HuH-7.5 (cell line): Measurements from ENCODE around the gene CCM2L.
A peak's percentile ranks its signal among the peaks of the same experiment; 100 is the strongest.
"Not testable (repeated sequence)": the region's sequence is repeated elsewhere in the genome, so short reads cannot be mapped to it uniquely, and the experiment has no call there.

ENCODE experiments used
- DNase-seq: peaks from one replicate; pipeline ENCODE4 v3.0.0; 2011; ENCODE audit warnings: low spot score

Gene CCM2L

DNA sequence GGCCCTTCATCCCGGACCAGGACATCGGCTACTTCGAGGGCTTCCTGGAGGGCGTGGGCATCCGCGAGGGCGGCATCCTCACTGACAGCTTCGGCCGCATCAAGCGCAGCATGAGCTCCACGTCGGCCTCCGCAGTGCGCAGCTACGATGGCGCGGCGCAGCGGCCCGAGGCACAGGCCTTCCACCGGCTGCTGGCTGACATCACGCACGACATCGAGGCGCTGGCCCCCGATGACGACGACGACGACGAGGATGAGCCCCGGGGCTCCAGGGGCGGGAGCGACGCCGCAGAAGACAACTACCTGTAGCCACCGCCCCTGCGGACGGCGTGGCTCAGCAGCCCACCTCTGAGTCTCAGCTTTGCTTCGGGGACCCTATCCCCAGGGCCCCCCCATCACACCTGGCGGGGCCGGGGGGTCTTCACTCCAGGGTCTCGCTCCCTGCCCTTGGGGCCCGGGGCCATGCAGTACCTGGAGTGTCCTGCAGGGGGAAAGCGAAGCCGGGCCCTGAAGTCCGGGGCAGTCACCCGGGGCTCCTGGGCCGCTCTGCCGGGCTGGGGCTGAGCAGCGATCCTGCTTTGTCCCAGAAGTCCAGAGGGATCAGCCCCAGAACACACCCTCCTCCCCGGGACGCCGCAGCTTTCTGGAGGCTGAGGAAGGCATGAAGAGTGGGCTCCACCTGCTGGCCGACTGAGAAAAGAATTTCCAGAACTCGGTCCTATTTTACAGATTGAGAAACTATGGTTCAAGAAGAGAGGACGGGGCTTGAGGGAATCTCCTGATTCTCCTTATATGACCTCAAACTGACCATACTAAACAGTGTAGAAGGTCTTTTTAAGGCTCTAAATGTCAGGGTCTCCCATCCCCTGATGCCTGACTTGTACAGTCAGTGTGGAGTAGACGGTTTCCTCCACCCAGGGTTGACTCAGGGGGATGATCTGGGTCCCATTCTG lies 21.0 kb downstream of the CCM2L start:
- DNase-seq, result peak; percentile 95

DNA sequence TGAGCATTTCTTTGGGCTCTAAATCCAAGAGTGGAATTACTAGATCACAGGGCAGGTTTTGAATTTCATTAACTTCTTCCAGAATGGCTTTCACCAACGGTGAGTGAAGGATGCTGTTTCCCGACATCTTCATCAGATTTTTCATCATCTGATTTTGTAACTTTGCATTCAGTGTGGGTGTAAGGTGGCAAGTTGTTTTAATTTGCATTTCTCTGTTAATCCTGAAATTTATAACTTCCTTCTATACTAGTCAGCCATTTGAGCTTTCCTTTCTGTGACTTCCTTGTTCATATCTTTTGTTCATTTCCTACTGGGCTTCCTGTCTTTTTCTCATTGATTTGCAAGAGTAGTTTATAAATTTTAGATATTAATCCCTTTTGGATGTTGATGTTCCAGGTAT lies 23.1 kb downstream of the CCM2L start:
- no peak for DNase-seq

DNA sequence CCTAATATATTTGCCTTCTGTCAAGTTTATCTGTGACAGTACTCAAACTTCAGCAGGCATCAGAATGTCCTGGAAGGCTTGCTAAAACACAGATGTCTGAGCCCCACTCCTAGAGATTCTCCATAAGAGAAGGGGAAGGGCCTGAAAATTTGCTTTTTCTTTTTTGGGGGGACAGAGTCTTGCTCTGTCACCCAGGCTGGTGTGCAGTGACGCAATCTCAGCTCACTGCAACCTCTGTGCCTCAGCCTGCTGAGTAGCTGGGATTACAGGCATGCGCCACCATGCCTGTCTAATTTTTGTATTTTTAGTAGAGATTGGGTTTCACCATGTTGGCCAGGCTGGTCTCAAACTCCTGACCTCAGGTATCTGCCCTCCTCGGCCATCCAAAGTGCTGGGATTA lies 23.5 kb downstream of the CCM2L start:
- DNase-seq, result not testable (repeated sequence)

DNA sequence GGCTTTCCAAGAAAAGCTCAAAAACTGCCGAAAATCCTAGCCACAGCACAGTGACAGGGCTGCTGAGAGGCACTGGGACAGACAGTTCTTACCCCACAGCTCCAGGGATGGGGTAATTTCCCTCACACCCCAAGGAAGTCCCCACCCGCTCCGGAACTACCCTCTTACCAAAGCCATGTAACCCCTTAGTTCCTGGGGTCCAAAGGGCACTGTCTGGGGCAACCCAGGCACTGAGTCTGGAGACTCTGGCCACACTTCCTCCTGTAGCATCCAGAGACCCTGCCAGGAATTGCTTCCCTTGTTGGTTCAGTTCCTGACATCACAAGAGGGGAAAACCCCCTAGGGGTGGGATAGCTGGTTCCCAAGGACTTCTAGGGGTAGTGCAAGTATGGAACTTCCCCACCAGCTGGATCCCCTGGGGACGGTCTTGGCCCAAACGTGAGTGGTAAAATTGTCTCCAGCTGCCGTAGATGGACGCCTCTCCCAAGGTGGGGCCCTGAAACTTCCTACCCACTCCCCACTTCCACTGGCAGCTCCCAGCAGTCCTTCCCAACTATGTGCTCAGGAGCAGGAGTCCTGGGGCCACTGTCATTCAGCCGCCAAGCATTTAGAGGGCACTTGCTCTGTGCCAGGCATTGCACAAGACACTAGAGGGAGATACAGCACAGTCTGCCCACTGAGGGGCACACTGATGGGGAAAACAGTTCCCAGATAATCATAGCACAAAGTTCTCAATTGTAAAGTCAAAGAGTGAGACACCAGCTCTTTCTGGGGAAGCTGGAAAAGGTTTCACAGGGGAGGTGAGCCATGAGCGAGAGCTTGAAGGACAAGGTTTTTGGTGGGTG lies 24.6 kb downstream of the CCM2L start:
- DNase-seq, result no peak

DNA sequence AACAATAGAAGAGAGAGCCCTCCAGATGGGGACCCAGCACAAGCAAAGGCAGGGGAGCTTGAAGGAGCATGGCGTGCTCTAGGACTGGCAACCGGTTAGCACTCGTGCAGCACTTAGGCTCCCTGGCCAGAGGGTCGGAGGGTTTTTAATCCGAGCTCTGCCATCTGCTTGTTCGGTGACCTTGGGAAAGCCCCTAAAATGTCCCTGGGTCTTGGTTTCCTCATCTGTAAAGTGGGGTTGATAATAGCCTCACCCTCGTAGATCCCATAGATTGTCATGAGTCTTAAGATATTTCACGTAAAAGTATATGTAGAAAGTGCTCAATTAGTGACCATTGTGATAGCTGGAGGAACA lies 25.2 kb downstream of the CCM2L start:
- DNase-seq, result no peak

DNA sequence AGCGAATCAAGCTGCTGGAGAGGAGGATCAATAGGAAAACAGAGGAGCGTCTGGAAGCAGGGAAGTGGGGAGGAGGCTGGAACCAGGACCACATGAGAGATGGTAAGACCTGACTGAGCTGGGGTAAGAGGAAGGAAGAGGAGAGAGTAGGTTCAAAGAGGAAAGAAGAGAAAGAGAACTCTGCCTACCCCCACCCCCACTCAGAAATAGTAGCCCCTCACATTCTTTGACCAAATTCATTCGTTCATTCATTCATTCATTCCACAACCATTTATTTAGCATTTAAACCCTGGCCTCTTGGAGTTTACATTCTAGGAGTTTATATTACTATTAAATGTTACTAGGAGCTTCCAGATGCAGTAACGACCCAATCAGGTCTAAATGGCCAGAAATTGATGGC lies 26.0 kb downstream of the CCM2L start:
- DNase-seq, result no peak

GRCh38 chr20:32036716-32037485 lies 26.7 kb downstream of the CCM2L start:
- no peak for DNase-seq

- no peak for DNase-seq
Observed at GRCh38 chr20:32037929-32038328, 27.7 kb downstream of the CCM2L start.

DNA sequence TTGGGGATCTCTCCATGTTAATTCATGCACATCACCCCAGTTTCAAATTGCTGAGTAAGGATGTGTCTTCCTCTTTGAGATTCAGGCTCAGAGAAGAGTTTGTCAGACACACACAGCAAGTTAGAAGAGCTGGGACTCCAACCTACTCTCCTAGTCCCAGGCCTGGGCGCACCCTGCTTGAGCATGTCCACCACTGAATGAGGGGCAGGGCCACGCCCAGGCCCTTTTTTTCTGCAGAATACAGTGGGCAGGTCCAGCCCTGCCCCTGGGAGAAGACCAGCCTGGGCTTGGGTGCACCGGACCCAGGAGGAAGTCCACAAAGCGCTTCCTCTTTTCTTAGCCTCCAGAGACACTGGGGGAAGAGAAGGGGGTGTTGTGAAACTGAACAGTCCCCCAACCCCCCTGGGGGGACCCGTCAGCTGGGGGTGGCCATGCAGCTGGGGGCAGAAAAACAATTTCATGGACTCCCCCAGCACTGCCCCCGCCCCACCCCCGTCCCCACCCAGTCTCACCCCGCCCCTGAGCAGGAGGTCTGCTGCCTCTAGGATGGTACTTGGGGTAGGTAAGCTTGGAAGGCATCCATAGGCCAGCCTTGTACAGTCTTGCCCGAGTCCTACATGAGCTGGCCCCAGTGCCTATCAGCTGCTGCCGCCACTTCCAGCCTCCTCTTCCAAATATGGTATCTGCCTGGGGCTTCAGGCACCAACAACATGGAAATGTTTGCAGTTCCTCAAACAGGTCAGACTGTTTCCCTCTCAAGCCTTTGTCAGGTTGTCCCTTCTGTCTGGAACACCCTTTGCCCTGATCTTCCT lies 30.1 kb downstream of the CCM2L start:
- no peak for DNase-seq

- no peak for DNase-seq
Observed at GRCh38 chr20:32045999-32046398, 35.8 kb downstream of the CCM2L start.

GRCh38 chr20:32050324-32050841 lies 40.1 kb downstream of the CCM2L start:
- DNase-seq, result no peak

GRCh38 chr20:32050851-32051556 lies 40.8 kb downstream of the CCM2L start:
- DNase-seq, result no peak

DNA sequence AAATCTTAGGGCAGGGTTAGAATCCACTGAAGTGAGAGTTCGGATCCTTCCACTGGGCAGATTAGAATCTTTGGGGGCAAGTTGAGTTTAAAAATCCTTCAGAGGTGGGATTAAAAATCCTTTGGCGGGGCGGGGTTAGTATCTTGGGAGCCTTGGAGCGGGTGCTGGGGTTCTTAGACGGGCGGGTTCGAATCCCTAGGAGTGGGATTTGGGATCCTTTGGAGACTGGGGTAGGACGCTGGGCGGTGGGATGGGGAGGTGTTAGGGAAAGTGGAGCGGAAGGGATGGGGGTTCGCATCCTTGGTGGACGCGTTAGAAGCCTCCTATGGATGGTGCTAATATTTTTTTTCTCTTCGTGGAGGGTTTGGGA lies 41.5 kb downstream of the CCM2L start:
- no peak for DNase-seq

GRCh38 chr20:32052090-32052777 lies 42.0 kb downstream of the CCM2L start, which contains the start of gene HCK:
Gene HCK (plus strand): TSS chr20:32052242.
- no peak for DNase-seq

DNA sequence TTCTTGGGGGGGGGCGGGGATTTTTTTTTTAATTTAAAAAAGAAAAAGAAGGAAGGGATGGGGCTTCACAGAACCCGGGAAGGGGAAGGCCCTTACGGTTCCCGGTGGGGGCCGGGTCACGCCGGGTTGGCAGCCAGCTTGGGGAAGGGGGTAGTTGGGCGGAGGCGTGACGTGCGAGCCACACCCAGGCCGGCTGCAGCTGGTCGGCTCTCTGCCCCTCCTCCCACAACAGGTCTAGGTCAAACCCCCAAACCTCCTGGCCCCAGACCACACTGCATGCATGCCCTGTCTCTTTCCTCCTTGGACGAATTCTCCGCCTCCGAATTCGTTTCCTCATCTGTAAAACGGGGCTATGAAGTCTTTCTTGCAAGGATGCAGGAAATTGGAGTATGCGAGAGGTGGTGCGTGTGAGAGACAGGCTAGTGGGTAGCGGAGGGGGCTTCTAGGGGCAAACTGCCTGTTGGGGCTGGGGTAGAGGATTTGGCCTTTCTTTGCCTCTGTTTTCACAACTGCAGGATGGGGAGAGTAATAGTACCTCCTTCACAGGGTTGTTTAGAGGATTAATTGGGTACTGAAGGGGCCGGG lies 42.6 kb downstream of the CCM2L start:
- no peak for DNase-seq

DNA sequence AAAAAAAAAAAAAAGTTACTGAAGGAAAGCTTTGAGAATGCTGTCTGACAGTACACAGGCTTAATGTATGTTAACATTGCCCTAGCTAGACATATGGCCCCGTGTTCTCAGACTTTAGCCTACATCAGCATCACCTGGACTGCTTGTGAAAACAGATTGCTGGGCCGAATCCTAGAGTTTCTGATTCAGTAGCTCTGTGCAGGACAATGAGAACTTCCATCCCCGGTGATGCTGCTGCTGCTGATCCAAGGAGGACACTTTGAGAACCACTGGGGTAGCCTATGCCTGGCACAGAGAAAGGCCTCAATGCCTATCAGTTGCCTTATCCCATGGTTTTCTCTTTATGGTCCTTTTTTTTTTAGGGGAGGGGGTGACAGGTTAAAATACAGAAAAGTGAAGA lies 43.4 kb downstream of the CCM2L start:
- DNase-seq, result no peak

- DNase-seq, result no peak
Observed at GRCh38 chr20:32056708-32057483, 46.7 kb downstream of the CCM2L start.

GRCh38 chr20:32057656-32058184 lies 47.5 kb downstream of the CCM2L start:
- DNase-seq, result no peak

GRCh38 chr20:32059189-32059588 lies 49.0 kb downstream of the CCM2L start:
- DNase-seq, result no peak
